Activated T-cell treated with anti-CD3 and anti-CD28 coated beads for 24 hours (primary cell): ENCODE measurements around the gene APLN.

Experiments
- DNase-seq: peaks from one replicate; pipeline ENCODE4 v3.0.0-alpha.2; 2020; ENCODE audit warnings: low read depth

The APLN gene

GRCh38 chrX:129596077-129596476 lies 58.7 kb downstream of the APLN start:
- no peak for DNase-seq
